Measurements from ENCODE around the gene CCDC85A. TPM values are rescaled to one million over a fixed set of nuclear protein-coding genes. Genes with fewer than 3 reads are reported as not detected.

CCDC85A gene
- total and polyA plus RNA-seq, 4 experiments from 2014 or later, result not detected

GRCh38 chr2:56386657-56387056 lies 202.9 kb downstream of the CCDC85A start:
- H3K4me1 ChIP-seq (ENCODE audit: insufficient read depth, low read length), result no peaks in the 10 kb centered on the region
- H3K27ac ChIP-seq (ENCODE audit: low read depth, low read length), result no peak overlapping the region
- ChIA-PET POLR2A (ENCODE audit: partially characterized antibody) (no interaction called here), CTCF (ENCODE audit: partially characterized antibody) (no interaction called here)
- no peaks in the 10 kb centered on the region for H3K36me3 Mint-ChIP-seq
- no peaks in the 10 kb centered on the region for H3K9me3 ChIP-seq (ENCODE audit: control insufficient read depth in 1 of 2, low read length in 2 of 2)
- no peaks in the 10 kb centered on the region for H3K36me3 ChIP-seq (ENCODE audit: insufficient read depth, low read length)
- H3K4me3 ChIP-seq (ENCODE audit: low read length in 2 of 2), result no peak overlapping the region
- peaks cover 0 to 4% (median 0%) of the 10 kb centered on the region in 8 donors for H3K9me3 Mint-ChIP-seq
- DNase-seq, result no peak
- no peaks in the 10 kb centered on the region for H3K4me1 Mint-ChIP-seq
- H3K27ac Mint-ChIP-seq, result no peak overlapping the region
- no peak overlapping the region for H3K4me3 Mint-ChIP-seq
- no peaks in the 10 kb centered on the region for H3K27me3 Mint-ChIP-seq
- intact Hi-C loops (cut with micrococcal nuclease), result no loop called here
- H3K27me3 ChIP-seq (ENCODE audit: insufficient read depth, low read length), result no peaks in the 10 kb centered on the region

GRCh38 chr2:56390644-56391043 lies 206.9 kb downstream of the CCDC85A start:
- CTCF ChIA-PET (ENCODE audit: partially characterized antibody), result no interaction called here
- H3K9me3 Mint-ChIP-seq, result peaks cover 0 to 5% (median 0%) of the 10 kb centered on the region in 8 donors
- intact Hi-C loops (cut with micrococcal nuclease), result no loop called here

DNA sequence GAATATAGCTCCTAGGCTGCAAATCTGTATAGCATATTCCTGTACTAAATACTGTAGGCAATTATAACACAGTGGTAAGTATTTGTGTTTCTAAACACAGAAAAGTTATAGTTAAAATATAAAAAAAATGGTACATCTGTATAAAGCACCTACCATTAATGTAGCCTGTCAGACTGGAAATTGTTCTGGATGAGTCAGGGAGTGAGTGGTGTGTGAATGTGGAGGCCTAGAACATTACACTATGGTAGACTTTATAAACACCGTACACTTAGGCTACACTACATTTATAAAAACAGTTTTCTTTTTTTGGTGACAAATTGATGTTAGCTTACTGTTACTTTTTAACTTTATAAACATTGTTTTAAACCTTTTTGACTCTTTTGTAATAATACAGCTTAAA lies 226.3 kb downstream of the CCDC85A start:
- peaks cover 0 to 3% of the 10 kb centered on the region in 2 donors for H3K9me3 ChIP-seq (ENCODE audit: control insufficient read depth in 1 of 2, low read length in 2 of 2)
- Mint-ChIP-seq H3K27ac (no peak overlapping the region), H3K27me3 (no peaks in the 10 kb centered on the region), H3K4me1 (no peaks in the 10 kb centered on the region), H3K9me3 (peaks cover 0 to 5% (median 2%) of the 10 kb centered on the region in 8 donors), H3K36me3 (no peaks in the 10 kb centered on the region), H3K4me3 (no peak overlapping the region)
- intact Hi-C loops (cut with micrococcal nuclease), result no loop called here
- H3K36me3 ChIP-seq (ENCODE audit: insufficient read depth, low read length), result no peaks in the 10 kb centered on the region
- H3K4me1 ChIP-seq (ENCODE audit: insufficient read depth, low read length), result no peaks in the 10 kb centered on the region
- ChIA-PET POLR2A (ENCODE audit: partially characterized antibody) (no interaction called here), CTCF (ENCODE audit: partially characterized antibody) (no interaction called here)
- H3K27ac ChIP-seq (ENCODE audit: low read depth, low read length), result no peak overlapping the region
- H3K27me3 ChIP-seq (ENCODE audit: insufficient read depth, low read length), result no peaks in the 10 kb centered on the region
- DNase-seq, result no peak
- no peak overlapping the region for H3K4me3 ChIP-seq (ENCODE audit: low read length in 2 of 2)

More at GRCh38 chr2:56390644-56391043, 206.9 kb downstream of the CCDC85A start:
- no peaks in the 10 kb centered on the region for H3K27me3 ChIP-seq (ENCODE audit: insufficient read depth, low read length)
- Mint-ChIP-seq H3K27ac (no peak overlapping the region), H3K36me3 (no peaks in the 10 kb centered on the region), H3K27me3 (no peaks in the 10 kb centered on the region), H3K4me3 (no peak overlapping the region), H3K4me1 (no peaks in the 10 kb centered on the region)
- H3K4me3 ChIP-seq (ENCODE audit: low read length in 2 of 2), result no peak overlapping the region
- DNase-seq, result no peak
- POLR2A ChIA-PET (ENCODE audit: partially characterized antibody), result no interaction called here
- H3K9me3 ChIP-seq (ENCODE audit: control insufficient read depth in 1 of 2, low read length in 2 of 2), result no peaks in the 10 kb centered on the region
- H3K4me1 ChIP-seq (ENCODE audit: insufficient read depth, low read length), result no peaks in the 10 kb centered on the region
- H3K27ac ChIP-seq (ENCODE audit: low read depth, low read length), result no peak overlapping the region
- no peaks in the 10 kb centered on the region for H3K36me3 ChIP-seq (ENCODE audit: insufficient read depth, low read length)

DNA sequence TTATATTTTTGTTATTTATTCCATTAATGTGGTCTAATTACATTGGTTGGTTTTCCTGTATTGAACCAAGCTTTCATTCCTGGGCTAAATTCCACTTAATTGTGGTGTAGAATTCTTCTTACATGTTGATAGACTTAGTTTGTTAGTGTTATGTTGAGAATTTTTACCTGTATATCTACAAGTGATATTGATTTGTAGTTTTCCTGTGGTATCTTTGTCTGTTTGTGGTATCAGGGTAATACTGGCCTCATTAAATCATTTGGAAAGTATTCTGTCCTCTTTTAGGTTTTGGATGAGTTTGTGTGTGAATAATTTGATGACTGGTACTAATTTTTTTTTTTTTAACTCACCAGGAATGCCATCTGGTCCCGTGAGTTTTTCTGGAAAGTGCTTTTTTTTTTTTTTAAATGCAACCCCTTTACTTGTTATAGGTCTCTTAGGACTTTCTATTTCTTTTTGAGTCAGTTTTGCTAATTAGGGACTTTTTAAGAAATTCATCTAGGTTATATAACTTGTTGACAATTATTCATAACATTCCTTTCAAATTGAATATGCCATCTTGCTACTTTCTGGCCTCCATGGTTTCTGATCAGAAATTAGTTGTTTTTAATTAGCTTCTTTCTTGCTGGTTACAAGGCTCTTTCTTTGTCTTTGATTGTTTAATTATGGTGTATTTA lies 232.8 kb downstream of the CCDC85A start:
- Histone ChIP-seq H3K4me3 (ENCODE audit: low read length in 2 of 2) (no peak overlapping the region), H3K27ac (ENCODE audit: low read depth, low read length) (no peak overlapping the region), H3K27me3 (ENCODE audit: insufficient read depth, low read length) (no peaks in the 10 kb centered on the region), H3K4me1 (ENCODE audit: insufficient read depth, low read length) (no peaks in the 10 kb centered on the region), H3K36me3 (ENCODE audit: insufficient read depth, low read length) (no peaks in the 10 kb centered on the region), H3K9me3 (ENCODE audit: control insufficient read depth in 1 of 2, low read length in 2 of 2) (no peaks in the 10 kb centered on the region)
- H3K27me3 Mint-ChIP-seq, result no peaks in the 10 kb centered on the region
- no peak overlapping the region for H3K27ac Mint-ChIP-seq
- peaks cover 0 to 3% of the 10 kb centered on the region in 2 donors for H3K36me3 Mint-ChIP-seq
- H3K9me3 Mint-ChIP-seq, result peaks cover 4 to 21% (median 8%) of the 10 kb centered on the region in 8 donors
- no peak for DNase-seq
- CTCF ChIA-PET (ENCODE audit: partially characterized antibody), result no interaction called here
- no peaks in the 10 kb centered on the region for H3K4me1 Mint-ChIP-seq
- intact Hi-C loops (cut with micrococcal nuclease), result no loop called here
- POLR2A ChIA-PET (ENCODE audit: partially characterized antibody), result no interaction called here
- no peak overlapping the region for H3K4me3 Mint-ChIP-seq

All from CD4-positive, alpha-beta memory T cell (primary cell).